SK-N-SH (cell line): Measurements from ENCODE around the gene PTBP2. TPM values are rescaled to one million over a fixed set of nuclear protein-coding genes. Genes with fewer than 3 reads are reported as not detected.
"Not testable (repeated sequence)": the region's sequence is repeated elsewhere in the genome, so short reads cannot be mapped to it uniquely, and the experiment has no call there.

Experiments
- CTCF ChIA-PET: fragments of 300-600, 350-600 bp; formaldehyde crosslinking; extraction: SDS; loops from one replicate; lab custom pipeline; 2021; lab: Yijun Ruan, JAX
- POLR2A ChIA-PET: fragments of 350-600 bp; sonication (Branson Sonifier 250); formaldehyde crosslinking; extraction: SDS; loops from one replicate; lab custom pipeline; 2020; ENCODE audit warnings: antibody characterized with exemption, inconsistent platforms; lab: Yijun Ruan, JAX
- DNase-seq: peaks from one replicate; pipeline ENCODE4 v3.0.0; 2012
- H2AFZ ChIP-seq: fragments of 200-600 bp; sonication (generic); 2 replicates; pipeline ENCODE4 v1.8.1; 2016; ENCODE audit warnings: antibody characterized with exemption, mild to moderate bottlenecking, low read depth
- H3F3A ChIP-seq: fragments of 200-600 bp; sonication (generic); replicated peaks from 2 replicates; pipeline ENCODE3; 2016; ENCODE audit warnings: antibody characterized with exemption, mild to moderate bottlenecking; ENCODE audit not compliant: insufficient read depth
- H3K27ac ChIP-seq, 2 experiments: fragments of 200-500 bp in 1 of 2; fragments of 200-600 bp in 1 of 2; sonication (Bioruptor generic) in 1 of 2; sonication (generic), shearing (Covaris generic) in 1 of 2; 2 replicates each; pipeline versions ENCODE4 v1.5.1 to v1.6.1; 2014 to 2016; ENCODE audit warnings: low read depth in 2 of 2, inconsistent platforms in 1 of 2, low read length in 1 of 2, mild to moderate bottlenecking in 1 of 2, mixed read lengths in 1 of 2
- H3K27me3 ChIP-seq: fragments of 200-600 bp; sonication (generic), shearing (Covaris generic); 2 replicates; pipeline ENCODE4 v1.6.1; 2016; ENCODE audit warnings: mixed run types; ENCODE audit not compliant: insufficient read depth
- H3K36me3 ChIP-seq, 2 experiments: fragments of 200-500 bp in 1 of 2; fragments of 200-600 bp in 1 of 2; sonication (Bioruptor generic) in 1 of 2; sonication (generic) in 1 of 2; replicated peaks in 1 of 2; 2 replicates each; pipeline versions ENCODE3 to v1.5.1; 2014 to 2016; ENCODE audit warnings: low read length in 1 of 2, mild to moderate bottlenecking in 1 of 2; ENCODE audit not compliant: insufficient read depth in 2 of 2, control insufficient read depth in 1 of 2
- H3K4me1 ChIP-seq, 2 experiments: fragments of 200-500 bp in 1 of 2; fragments of 200-600 bp in 1 of 2; sonication (Bioruptor generic) in 1 of 2; sonication (generic), shearing (Covaris generic) in 1 of 2; 2 replicates each; pipeline versions ENCODE4 v1.5.1 to v1.6.1; 2014 to 2016; ENCODE audit warnings: low read depth in 1 of 2, low read length in 1 of 2, mixed run types in 1 of 2; ENCODE audit not compliant: insufficient read depth in 2 of 2, control insufficient read depth in 1 of 2
- H3K4me2 ChIP-seq: fragments of 200-600 bp; sonication (generic), shearing (Covaris generic); 2 replicates; pipeline ENCODE4 v1.6.1; 2017; ENCODE audit warnings: mixed run types
- H3K4me3 ChIP-seq, 2 experiments: fragments of 200-500 bp in 1 of 2; fragments of 200-600 bp in 1 of 2; sonication (Bioruptor generic) in 1 of 2; sonication (generic), shearing (Covaris generic) in 1 of 2; 2 replicates each; pipeline versions ENCODE4 v1.5.1 to v1.8.1; 2014 to 2016; ENCODE audit warnings: low read depth in 2 of 2, inconsistent platforms in 1 of 2, low read length in 1 of 2, mild to moderate bottlenecking in 1 of 2, mixed read lengths in 1 of 2, moderate library complexity in 1 of 2
- H3K79me2 ChIP-seq: fragments of 200-600 bp; sonication (generic); 2 replicates; pipeline ENCODE4 v1.8.1; 2017; ENCODE audit warnings: mild to moderate bottlenecking; ENCODE audit not compliant: insufficient read depth
- H3K9ac ChIP-seq: fragments of 200-600 bp; sonication (generic); 2 replicates; pipeline ENCODE4 v1.6.1; 2017; ENCODE audit warnings: mixed run types
- H3K9me2 ChIP-seq: fragments of 200-600 bp; sonication (generic); 2 replicates; pipeline ENCODE4 v1.6.1; 2017; ENCODE audit warnings: mixed run types
- H3K9me3 ChIP-seq: fragments of 200-600 bp; sonication (generic); 2 replicates; pipeline ENCODE4 v1.6.1; 2017; ENCODE audit warnings: mixed run types, mild to moderate bottlenecking, moderate library complexity
- H4K20me1 ChIP-seq: fragments of 200-600 bp; sonication (generic); 2 replicates; pipeline ENCODE4 v1.6.1; 2017; ENCODE audit warnings: mild to moderate bottlenecking, mixed run types; ENCODE audit not compliant: insufficient read depth
- ELF1 ChIP-seq: IDR thresholded peaks from 2 replicates; pipeline ENCODE4 v1.4.0; 2012
- EP300 ChIP-seq, 2 experiments: IDR thresholded peaks; 2 replicates each; pipeline versions ENCODE4 v1.4.0 to v1.6.1; 2012; ENCODE audit warnings: borderline replicate concordance in 1 of 2, low read depth in 1 of 2, low read length in 1 of 2
- EZH2phosphoT487 ChIP-seq: fragments of 200-600 bp; sonication (generic); IDR thresholded peaks from 2 replicates; pipeline ENCODE4 v1.6.1; 2017; ENCODE audit warnings: low read depth, mixed run types, mild to moderate bottlenecking, antibody characterized with exemption, moderate library complexity, borderline replicate concordance
- FOXJ3 ChIP-seq: sonication (generic); formaldehyde crosslinking; IDR thresholded peaks from 2 replicates; pipeline ENCODE4 v1.5.1; 2020; ENCODE audit warnings: mild to moderate bottlenecking, missing genetic modification reagents
- GATA2 ChIP-seq: sonication (generic); formaldehyde crosslinking; IDR thresholded peaks from 2 replicates; pipeline ENCODE4 v1.5.0; 2020; ENCODE audit warnings: mild to moderate bottlenecking, missing genetic modification reagents
- IRF3 ChIP-seq: fragments of 150-350 bp; IDR thresholded peaks from 2 replicates; pipeline ENCODE4 v1.6.1; 2016; ENCODE audit warnings: mild to moderate bottlenecking, low read depth, low read length
- JUND ChIP-seq: IDR thresholded peaks from 2 replicates; pipeline ENCODE4 v1.4.0; 2012
- NRF1 ChIP-seq: IDR thresholded peaks from 2 replicates; pipeline ENCODE4 v1.6.1; 2012; ENCODE audit warnings: low read depth, mild to moderate bottlenecking, low read length
- PBX3 ChIP-seq: IDR thresholded peaks from 2 replicates; pipeline ENCODE4; 2012
- RAD21 ChIP-seq: IDR thresholded peaks from 2 replicates; pipeline ENCODE4 v1.6.1; 2012; ENCODE audit warnings: mild to moderate bottlenecking, low read length
- RFX5 ChIP-seq: IDR thresholded peaks from 2 replicates; pipeline ENCODE4 v1.6.1; 2012; ENCODE audit warnings: mild to moderate bottlenecking, improper control_type of control experiment, low read length
- WGBS: methylation state at CpG from one replicate; pipeline ENCODE4 v1.1.6; 2017; ENCODE audit warnings: low lambda C conversion rate; 5-methylcytosine and 5-hydroxymethylcytosine counted together
- polyA plus RNA-seq, 3 experiments: library from polyadenylated mRNA; depleted of rRNA; stranded (reverse); fragments of >200 nt; gene quantifications; 2 replicates each; pipeline ENCODE4 v1.2.3, GENCODE V29; 2012
- TF ChIP-seq, protein P1 (sequence below): fragments of 150-350 bp; IDR thresholded peaks from 2 replicates; pipeline ENCODE4 v1.6.1; 2017; ENCODE audit warnings: antibody characterized with exemption, low read length, low read depth, borderline replicate concordance
- TF ChIP-seq, protein P2 (sequence below): IDR thresholded peaks from 2 replicates; pipeline ENCODE4 v1.4.0; 2012; ENCODE audit warnings: low read depth, borderline replicate concordance

Gene PTBP2
- polyA plus RNA-seq, 1 of the 3 experiments (the other 2 are of a cell fraction): 7.3 TPM

GRCh38 chr1:96756789-96757188 is 35.2 kb downstream of the PTBP2 start (continued):
- TF ChIP-seq, protein P1, sequence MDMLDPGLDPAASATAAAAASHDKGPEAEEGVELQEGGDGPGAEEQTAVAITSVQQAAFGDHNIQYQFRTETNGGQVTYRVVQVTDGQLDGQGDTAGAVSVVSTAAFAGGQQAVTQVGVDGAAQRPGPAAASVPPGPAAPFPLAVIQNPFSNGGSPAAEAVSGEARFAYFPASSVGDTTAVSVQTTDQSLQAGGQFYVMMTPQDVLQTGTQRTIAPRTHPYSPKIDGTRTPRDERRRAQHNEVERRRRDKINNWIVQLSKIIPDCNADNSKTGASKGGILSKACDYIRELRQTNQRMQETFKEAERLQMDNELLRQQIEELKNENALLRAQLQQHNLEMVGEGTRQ: no peak
- TF ChIP-seq RFX5: no peak
- TF ChIP-seq GATA2 (CRISPR knock-in tag): no peak

DNA sequence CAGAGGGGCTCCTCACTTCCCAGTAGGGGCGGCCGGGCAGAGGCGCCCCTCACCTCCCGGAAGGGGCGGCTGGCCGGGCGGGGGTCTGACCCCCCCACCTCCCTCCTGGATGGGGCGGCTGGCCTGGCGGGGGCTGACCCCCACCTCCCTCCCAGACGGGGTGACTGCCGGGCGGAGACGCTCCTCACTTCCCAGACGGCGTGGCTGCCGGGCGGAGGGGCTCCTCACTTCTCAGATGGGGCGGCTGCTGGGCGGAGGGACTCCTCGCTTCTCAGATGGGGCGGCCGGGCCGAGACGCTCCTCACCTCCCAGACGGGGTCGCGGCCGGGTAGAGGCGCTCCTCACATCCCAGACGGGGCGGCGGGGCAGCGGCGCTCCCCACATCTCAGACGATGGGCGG is 41.0 kb downstream of the PTBP2 start:
- Histone ChIP-seq H3K79me2 (peaks cover 78% of the 10 kb centered on the region), H3K36me3 (peaks cover 20 to 56% of the 10 kb centered on the region in 2 experiments), H4K20me1 (peaks cover 11% of the 10 kb centered on the region; the same call in 1 of the 2 replicates)
- H3K4me1 ChIP-seq, H3F3A ChIP-seq, H2AFZ ChIP-seq, H3K27me3 ChIP-seq, H3K27ac ChIP-seq, H3K4me2 ChIP-seq, H3K9ac ChIP-seq, CTCF ChIA-PET, DNase-seq, H3K9me2 ChIP-seq, H3K9me3 ChIP-seq, POLR2A ChIA-PET, H3K4me3 ChIP-seq: not testable (repeated sequence)
- 96% methylated on average over 20 of the region's 36 CpGs for WGBS

GRCh38 chr1:96763514-96763913 is 41.9 kb downstream of the PTBP2 start:
- Histone ChIP-seq H3K9ac (no peak overlapping the region), H3K4me3 (no peak overlapping the region), H3K9me2 (no peaks in the 10 kb centered on the region), H4K20me1 (peaks cover 16% of the 10 kb centered on the region; the same call in 1 of the 2 replicates), H3K27me3 (no peaks in the 10 kb centered on the region), H3K36me3 (peaks cover 11 to 53% of the 10 kb centered on the region in 2 experiments), H3F3A (peaks cover 8% of the 10 kb centered on the region), H3K9me3 (no peaks in the 10 kb centered on the region), H3K79me2 (peaks cover 78% of the 10 kb centered on the region), H2AFZ (no peak overlapping the region), H3K4me2 (no peak overlapping the region), H3K4me1 (peaks cover 0 to 9% of the 10 kb centered on the region in 2 experiments; a peak in 2 of 4 replicates), H3K27ac (0 out of 4 replicates have a peak overlapping the region, but pooled peaks of 1 of the 2 experiments have one; percentile 22)
- no peak for DNase-seq
- 96% methylated on average over 4 of the region's 4 CpGs for WGBS
- POLR2A ChIA-PET: no interaction called here
- CTCF ChIA-PET: no interaction called here
- no peak for TF ChIP-seq ELF1

DNA sequence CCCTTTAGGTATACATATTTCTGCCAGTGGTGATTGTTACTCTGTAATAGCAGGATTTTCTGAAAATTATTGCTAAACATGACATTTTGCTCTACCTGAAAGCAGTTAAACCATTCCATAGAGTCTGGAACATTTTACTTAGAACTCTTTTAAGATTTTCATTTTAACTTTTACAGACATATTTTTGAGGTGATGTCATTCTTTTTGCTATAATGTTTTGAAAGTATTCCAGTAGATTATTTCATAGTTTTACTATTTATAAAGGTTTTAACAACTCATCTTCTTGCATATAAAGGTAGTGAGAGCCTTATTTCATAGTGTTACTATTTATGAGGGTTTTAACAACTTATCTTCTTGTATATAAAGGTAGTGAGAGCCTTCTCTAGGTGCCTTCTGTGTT is 42.9 kb downstream of the PTBP2 start:
- Histone ChIP-seq H3K27me3 (no peaks in the 10 kb centered on the region), H3K4me3 (no peak overlapping the region), H3F3A (peaks cover 8% of the 10 kb centered on the region), H3K9me2 (no peaks in the 10 kb centered on the region), H3K4me1 (peaks cover 0 to 9% of the 10 kb centered on the region in 2 experiments; a peak in 2 of 4 replicates), H3K9ac (no peak overlapping the region), H3K9me3 (no peaks in the 10 kb centered on the region), H4K20me1 (peaks cover 16% of the 10 kb centered on the region; the same call in 1 of the 2 replicates), H3K27ac (0 out of 4 replicates have a peak overlapping the region, but pooled peaks of 1 of the 2 experiments have one; percentile 21), H3K79me2 (peaks cover 82% of the 10 kb centered on the region), H3K4me2 (no peak overlapping the region), H2AFZ (no peak overlapping the region), H3K36me3 (peaks cover 8 to 45% of the 10 kb centered on the region in 2 experiments)
- ChIA-PET POLR2A (no interaction called here), CTCF (no interaction called here)
- DNase-seq: no peak
- no peak for TF ChIP-seq JUND
- no peak for TF ChIP-seq RAD21
- TF ChIP-seq, protein P2, sequence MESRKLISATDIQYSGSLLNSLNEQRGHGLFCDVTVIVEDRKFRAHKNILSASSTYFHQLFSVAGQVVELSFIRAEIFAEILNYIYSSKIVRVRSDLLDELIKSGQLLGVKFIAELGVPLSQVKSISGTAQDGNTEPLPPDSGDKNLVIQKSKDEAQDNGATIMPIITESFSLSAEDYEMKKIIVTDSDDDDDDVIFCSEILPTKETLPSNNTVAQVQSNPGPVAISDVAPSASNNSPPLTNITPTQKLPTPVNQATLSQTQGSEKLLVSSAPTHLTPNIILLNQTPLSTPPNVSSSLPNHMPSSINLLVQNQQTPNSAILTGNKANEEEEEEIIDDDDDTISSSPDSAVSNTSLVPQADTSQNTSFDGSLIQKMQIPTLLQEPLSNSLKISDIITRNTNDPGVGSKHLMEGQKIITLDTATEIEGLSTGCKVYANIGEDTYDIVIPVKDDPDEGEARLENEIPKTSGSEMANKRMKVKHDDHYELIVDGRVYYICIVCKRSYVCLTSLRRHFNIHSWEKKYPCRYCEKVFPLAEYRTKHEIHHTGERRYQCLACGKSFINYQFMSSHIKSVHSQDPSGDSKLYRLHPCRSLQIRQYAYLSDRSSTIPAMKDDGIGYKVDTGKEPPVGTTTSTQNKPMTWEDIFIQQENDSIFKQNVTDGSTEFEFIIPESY: no peak
- TF ChIP-seq IRF3: no peak
- no peak for TF ChIP-seq EP300 (IDR thresholded peaks at IDR 0.05; ENCODE audit: borderline replicate concordance in 1 of 2, low read depth in 1 of 2, low read length in 1 of 2)
- no peak for TF ChIP-seq NRF1
- TF ChIP-seq EZH2phosphoT487: no peak
- TF ChIP-seq PBX3: no peak
- TF ChIP-seq FOXJ3 (CRISPR knock-in tag): no peak
